Right lobe of liver (tissue), 4 donors: ENCODE measurements around the gene OMA1.

Experiments used
- POLR2A ChIP-seq: fragments of 450-650 bp; IDR thresholded peaks from one replicate; pipeline ENCODE4 v1.6.1; 2017; ENCODE audit warnings: antibody characterized with exemption, mild to moderate bottlenecking
- TF ChIP-seq, protein P1 (sequence below), 4 donors: fragments of 200-600 bp in 3 of 4; fragments of 450-650 bp in 1 of 4; IDR thresholded peaks; one replicate each; pipeline versions ENCODE4 v1.5.1 to v1.8.0; 2016 to 2022; ENCODE audit warnings: antibody characterized with exemption in 4 of 4, mild to moderate bottlenecking in 2 of 4
- donor health status: DM: no; HTN: no; CAD: no.
- donor health status: DM: no; HTN: no; CAD: no.
- donor health status: DM: no; HTN: yes; CAD: no.

DNA sequence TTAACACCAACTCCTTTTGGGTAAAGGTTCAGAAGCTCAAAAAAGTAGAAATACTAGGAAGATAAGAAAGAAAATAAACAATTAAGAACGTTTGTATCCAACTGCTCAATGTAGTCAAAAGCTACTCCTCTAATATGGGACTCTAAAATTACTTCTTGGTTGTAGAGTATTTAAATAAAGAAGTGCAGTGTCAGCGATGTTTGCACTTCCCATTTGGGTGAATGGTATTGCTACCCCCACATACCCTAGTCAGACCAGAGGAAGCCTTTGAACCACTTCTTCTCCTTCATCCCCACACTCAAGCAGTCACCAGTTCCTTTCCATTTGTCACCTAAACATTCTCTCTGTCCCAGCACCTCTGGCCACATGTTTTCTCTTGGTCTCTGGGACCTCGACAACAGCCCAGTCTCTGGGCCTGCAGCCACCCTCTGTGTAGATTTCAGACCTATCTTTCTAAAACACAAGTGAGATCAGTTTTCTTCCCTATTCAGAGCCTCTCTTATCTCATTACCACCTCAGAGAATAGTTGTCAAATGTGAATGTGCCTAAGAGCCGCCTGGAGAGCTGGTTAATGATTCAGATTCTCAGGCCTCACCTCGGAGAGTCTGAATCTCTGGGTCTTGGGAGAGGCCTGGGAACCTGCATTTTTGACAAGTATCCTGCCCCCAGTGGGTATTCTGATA is 109.8 kb downstream of the OMA1 start:
- TF ChIP-seq, protein P1, sequence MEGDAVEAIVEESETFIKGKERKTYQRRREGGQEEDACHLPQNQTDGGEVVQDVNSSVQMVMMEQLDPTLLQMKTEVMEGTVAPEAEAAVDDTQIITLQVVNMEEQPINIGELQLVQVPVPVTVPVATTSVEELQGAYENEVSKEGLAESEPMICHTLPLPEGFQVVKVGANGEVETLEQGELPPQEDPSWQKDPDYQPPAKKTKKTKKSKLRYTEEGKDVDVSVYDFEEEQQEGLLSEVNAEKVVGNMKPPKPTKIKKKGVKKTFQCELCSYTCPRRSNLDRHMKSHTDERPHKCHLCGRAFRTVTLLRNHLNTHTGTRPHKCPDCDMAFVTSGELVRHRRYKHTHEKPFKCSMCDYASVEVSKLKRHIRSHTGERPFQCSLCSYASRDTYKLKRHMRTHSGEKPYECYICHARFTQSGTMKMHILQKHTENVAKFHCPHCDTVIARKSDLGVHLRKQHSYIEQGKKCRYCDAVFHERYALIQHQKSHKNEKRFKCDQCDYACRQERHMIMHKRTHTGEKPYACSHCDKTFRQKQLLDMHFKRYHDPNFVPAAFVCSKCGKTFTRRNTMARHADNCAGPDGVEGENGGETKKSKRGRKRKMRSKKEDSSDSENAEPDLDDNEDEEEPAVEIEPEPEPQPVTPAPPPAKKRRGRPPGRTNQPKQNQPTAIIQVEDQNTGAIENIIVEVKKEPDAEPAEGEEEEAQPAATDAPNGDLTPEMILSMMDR (IDR thresholded peaks at IDR 0.05), result no peak
- no peak for TF ChIP-seq POLR2A
